Vagina (tissue), 2 donors: Measurements from ENCODE around the gene MORF4L2.

ENCODE experiments used
- POLR2A ChIP-seq, 2 donors: fragments of 450-650 bp; IDR thresholded peaks; one replicate each; pipeline ENCODE4 v1.6.1; 2017; ENCODE audit warnings: antibody characterized with exemption in 2 of 2, mild to moderate bottlenecking in 2 of 2, moderate library complexity in 2 of 2
- POLR2AphosphoS5 ChIP-seq, 2 donors: sonication (generic); formaldehyde crosslinking; IDR thresholded peaks; one replicate each; pipeline ENCODE4 v1.9.0; 2017; ENCODE audit warnings: antibody characterized with exemption in 2 of 2, mild to moderate bottlenecking in 2 of 2, low read depth in 1 of 2; ENCODE audit not compliant: insufficient read depth in 1 of 2
- TF ChIP-seq, protein P1 (sequence below), 3 experiments: fragments of 450-650 bp in 2 of 3; fragments of 200-600 bp in 1 of 3; sonication (generic) in 1 of 3; IDR thresholded peaks; one replicate each; pipeline ENCODE4 v1.5.1; 2017 to 2019; ENCODE audit warnings: antibody characterized with exemption in 3 of 3, mild to moderate bottlenecking in 2 of 3, moderate library complexity in 2 of 3

DNA sequence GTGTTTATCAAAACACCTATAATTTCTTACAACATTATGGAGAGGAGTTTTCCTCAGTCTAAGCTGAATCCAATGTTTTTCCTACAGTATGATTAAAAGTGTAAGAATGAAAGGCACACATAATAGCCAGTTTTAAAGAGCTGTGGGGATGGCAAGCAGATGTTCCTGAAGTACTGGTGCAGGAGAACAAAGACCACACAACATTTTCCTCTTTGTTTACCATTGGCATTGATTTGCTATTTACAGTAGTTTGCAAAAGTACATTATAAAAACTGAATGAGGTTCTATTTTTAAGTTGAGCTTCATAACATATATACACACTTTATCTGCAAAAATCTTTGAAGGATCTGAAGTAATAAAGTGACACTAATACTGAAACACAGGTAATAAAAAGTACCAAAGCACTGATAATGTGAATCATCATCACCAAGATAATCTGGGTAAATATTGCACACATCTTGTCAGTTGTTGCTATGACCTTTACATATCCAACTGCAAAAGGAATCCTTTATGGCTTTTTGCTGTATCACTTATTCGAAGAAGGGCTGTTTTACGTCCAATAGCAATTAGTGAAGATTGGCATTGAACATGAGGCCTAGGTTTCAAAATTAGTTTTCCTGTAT is 35.2 kb downstream of the MORF4L2 start:
- TF ChIP-seq POLR2A (IDR thresholded peaks at IDR 0.05) (no peak), POLR2AphosphoS5 (IDR thresholded peaks at IDR 0.05; ENCODE audit: insufficient read depth in 1 of 2, low read depth in 1 of 2) (no peak)
- TF ChIP-seq, protein P1, sequence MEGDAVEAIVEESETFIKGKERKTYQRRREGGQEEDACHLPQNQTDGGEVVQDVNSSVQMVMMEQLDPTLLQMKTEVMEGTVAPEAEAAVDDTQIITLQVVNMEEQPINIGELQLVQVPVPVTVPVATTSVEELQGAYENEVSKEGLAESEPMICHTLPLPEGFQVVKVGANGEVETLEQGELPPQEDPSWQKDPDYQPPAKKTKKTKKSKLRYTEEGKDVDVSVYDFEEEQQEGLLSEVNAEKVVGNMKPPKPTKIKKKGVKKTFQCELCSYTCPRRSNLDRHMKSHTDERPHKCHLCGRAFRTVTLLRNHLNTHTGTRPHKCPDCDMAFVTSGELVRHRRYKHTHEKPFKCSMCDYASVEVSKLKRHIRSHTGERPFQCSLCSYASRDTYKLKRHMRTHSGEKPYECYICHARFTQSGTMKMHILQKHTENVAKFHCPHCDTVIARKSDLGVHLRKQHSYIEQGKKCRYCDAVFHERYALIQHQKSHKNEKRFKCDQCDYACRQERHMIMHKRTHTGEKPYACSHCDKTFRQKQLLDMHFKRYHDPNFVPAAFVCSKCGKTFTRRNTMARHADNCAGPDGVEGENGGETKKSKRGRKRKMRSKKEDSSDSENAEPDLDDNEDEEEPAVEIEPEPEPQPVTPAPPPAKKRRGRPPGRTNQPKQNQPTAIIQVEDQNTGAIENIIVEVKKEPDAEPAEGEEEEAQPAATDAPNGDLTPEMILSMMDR (IDR thresholded peaks at IDR 0.05), result no peak
